ENCODE results near the gene SEC16A. TPM values are rescaled to one million over a fixed set of nuclear protein-coding genes. Genes with fewer than 3 reads are reported as not detected.

The SEC16A gene, protein sequence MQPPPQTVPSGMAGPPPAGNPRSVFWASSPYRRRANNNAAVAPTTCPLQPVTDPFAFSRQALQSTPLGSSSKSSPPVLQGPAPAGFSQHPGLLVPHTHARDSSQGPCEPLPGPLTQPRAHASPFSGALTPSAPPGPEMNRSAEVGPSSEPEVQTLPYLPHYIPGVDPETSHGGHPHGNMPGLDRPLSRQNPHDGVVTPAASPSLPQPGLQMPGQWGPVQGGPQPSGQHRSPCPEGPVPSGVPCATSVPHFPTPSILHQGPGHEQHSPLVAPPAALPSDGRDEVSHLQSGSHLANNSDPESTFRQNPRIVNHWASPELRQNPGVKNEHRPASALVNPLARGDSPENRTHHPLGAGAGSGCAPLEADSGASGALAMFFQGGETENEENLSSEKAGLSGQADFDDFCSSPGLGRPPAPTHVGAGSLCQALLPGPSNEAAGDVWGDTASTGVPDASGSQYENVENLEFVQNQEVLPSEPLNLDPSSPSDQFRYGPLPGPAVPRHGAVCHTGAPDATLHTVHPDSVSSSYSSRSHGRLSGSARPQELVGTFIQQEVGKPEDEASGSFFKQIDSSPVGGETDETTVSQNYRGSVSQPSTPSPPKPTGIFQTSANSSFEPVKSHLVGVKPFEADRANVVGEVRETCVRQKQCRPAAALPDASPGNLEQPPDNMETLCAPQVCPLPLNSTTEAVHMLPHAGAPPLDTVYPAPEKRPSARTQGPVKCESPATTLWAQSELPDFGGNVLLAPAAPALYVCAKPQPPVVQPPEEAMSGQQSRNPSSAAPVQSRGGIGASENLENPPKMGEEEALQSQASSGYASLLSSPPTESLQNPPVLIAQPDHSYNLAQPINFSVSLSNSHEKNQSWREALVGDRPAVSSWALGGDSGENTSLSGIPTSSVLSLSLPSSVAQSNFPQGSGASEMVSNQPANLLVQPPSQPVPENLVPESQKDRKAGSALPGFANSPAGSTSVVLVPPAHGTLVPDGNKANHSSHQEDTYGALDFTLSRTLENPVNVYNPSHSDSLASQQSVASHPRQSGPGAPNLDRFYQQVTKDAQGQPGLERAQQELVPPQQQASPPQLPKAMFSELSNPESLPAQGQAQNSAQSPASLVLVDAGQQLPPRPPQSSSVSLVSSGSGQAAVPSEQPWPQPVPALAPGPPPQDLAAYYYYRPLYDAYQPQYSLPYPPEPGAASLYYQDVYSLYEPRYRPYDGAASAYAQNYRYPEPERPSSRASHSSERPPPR (N-terminal part only)
- polyA plus RNA-seq (ENCODE audit: low read depth in 6 of 6) = 10 to 100 TPM; 10.3 to 35.2 (median 20.0) TPM

DNA sequence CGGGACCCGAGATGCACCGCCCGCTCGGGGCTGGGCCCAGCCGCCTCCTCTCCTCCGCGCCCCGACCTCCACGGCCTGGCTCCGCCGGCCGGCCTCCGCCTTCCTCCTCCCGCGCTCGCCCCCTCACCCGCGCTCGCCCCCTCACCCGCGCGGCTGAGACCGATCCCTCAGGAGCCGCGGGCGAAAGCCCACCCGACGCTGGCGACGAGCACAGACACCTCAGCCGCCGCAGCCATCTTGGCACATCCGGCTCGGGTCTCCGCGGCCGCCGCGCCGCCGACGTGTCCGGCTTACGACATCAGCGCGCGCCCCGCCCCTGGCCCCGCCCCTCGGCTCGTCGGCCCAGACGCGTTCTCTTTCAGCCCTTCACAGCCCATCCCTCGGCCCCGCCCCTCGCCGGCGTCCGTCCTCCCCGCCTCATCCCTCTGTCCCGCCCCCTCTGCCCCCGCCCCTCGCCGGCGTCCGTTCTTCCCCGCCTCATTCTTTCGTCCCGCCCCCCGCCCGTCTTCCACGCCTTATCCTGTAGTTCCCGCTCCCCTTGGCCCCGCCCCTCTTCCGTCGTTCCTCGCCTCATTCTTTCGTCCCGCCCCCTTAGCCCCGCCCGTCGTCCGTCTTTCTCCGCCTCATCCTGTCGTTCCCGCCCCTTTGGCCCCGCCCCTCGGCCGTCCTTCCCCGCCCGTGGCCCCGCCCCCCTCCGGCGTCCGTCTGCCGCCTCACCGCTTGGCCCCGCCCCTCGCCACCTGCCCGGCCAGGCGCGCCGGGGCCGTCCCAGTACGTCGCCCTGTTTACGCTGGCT is at the start of gene SEC16A:
Gene SEC16A, minus strand, starts transcription at position 248 of the 796 bp plus-strand sequence. CDS start 5,425 bp downstream, outside the sequence.
- H3K4me1 Mint-ChIP-seq = peaks cover 14 to 38% (median 36%) of the 10 kb centered on the region in 3 donors
- no peaks in the 10 kb centered on the region for H3K27me3 Mint-ChIP-seq
- peak within 1 kb of the TSS; percentile 98 to 100 (median 99) for H3K27ac Mint-ChIP-seq
- H3K9me3 Mint-ChIP-seq = no peaks in the 10 kb centered on the region
- H3K36me3 Mint-ChIP-seq = no peaks in the 10 kb centered on the region
- DNase-seq = peak; percentile 98
- H3K4me3 Mint-ChIP-seq = peak within 1 kb of the TSS; percentile 91 to 99 (median 96)
- peak; percentile 68 to 70 for ATAC-seq (ENCODE audit: low read depth in 2 of 2)

DNA sequence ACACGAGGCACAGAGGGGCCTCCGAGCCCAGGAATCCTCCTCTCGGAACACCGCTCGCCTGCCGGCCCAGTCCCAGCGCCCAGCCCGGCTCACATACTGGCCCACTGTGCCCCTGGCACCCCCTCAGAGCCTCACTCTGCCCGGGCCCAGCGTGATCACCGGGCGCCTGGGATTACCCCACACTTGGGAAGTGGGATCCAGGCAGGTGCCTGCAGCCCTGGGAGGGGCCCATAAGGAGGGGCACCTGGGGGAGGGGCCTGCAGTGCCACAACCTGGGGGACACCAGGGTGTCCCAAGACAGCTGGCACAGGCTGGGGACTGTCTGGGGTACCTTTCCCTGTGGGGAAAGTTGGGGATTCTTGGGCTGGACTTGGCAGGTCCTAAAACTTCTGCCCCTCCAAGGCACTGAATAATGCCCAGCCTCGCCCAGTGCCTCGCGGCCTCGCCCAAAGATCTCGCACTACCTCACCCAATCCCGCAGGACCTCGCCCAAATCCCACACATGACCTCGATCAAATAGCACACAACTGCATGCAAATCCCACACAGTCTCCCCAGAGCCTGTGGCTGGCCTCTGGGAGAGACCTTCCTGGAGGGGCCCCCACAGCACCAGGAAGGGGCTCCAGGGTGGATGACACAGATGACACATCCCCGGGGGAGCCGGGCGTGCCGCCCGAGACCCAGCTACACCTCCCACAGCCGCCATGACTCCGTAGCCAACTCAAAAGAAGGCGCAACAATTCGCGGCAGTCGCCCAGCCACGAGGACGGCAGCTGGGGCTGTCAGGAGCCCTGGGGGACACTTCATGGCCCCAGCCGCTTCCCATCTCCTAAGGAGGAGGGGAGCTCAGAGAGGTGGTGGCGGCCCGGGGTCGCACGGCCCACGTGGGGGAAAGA is 49.3 kb upstream of the SEC16A start:
- ATAC-seq (ENCODE audit: low read depth in 2 of 2) (no peak), DNase-seq (no peak)
- H3K36me3 Mint-ChIP-seq = no peaks in the 10 kb centered on the region
- peaks cover 0 to 5% (median 0%) of the 10 kb centered on the region in 3 donors for H3K27me3 Mint-ChIP-seq
- H3K27ac Mint-ChIP-seq = peak overlapping the region in 3 of 6 donors; percentile 40 to 59 (median 51)
- peak overlapping the region in 7 of 8 donors; percentile 65 to 89 (median 78) for H3K4me3 Mint-ChIP-seq
- no peaks in the 10 kb centered on the region for H3K9me3 Mint-ChIP-seq
- H3K4me1 Mint-ChIP-seq = peaks cover 38 to 54% (median 49%) of the 10 kb centered on the region in 3 donors

GRCh38 chr9:136531186-136531903 is 48.5 kb upstream of the SEC16A start:
- Mint-ChIP-seq H3K9me3 (no peaks in the 10 kb centered on the region), H3K27me3 (peaks cover 0 to 5% (median 0%) of the 10 kb centered on the region in 3 donors), H3K27ac (peak overlapping the region in 1 of 6 donors; percentile 62), H3K4me3 (peak overlapping the region in 7 of 8 donors; percentile 29 to 78 (median 60)), H3K4me1 (peaks cover 37 to 51% (median 46%) of the 10 kb centered on the region in 3 donors), H3K36me3 (no peaks in the 10 kb centered on the region)
- ATAC-seq (ENCODE audit: low read depth in 2 of 2) (no peak), DNase-seq (no peak)

DNA sequence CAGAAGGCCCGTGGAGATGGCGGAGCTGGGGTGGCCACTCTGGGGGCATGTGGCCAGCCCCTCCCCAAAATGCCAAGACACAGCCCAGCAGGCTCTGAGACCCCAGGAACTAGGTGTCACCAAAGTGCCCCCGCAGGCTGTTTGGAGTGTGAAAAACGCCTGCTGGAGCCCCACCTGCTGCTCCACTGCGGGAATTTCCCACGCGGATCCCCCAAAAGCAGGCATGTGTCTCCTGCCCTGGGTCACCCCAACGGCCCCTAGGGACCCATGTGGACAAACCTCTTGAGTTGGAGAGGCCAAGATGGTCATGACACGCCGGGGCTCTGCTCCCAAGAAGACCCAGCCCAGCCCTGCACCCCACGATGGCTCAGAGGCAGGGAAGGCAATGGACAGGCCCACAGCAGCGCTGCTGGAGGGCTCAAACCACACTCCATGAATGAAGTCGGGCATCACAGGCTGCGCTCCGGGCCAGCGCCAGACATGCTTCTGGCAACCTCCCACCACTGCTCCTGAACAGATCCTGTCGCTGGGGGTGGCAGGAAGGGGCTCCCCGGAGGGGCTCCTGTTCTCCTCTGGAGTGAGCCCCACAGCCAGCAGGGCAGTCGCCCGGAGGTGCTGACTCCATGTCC is 47.7 kb upstream of the SEC16A start:
- peak overlapping the region in 2 of 6 donors; percentile 42 to 62 for H3K27ac Mint-ChIP-seq
- no peak for ATAC-seq (ENCODE audit: low read depth in 2 of 2)
- H3K4me1 Mint-ChIP-seq = peaks cover 37 to 51% (median 44%) of the 10 kb centered on the region in 3 donors
- H3K27me3 Mint-ChIP-seq = peaks cover 0 to 5% (median 0%) of the 10 kb centered on the region in 3 donors
- H3K36me3 Mint-ChIP-seq = no peaks in the 10 kb centered on the region
- no peak for DNase-seq
- H3K9me3 Mint-ChIP-seq = no peaks in the 10 kb centered on the region
- peak overlapping the region; percentile 29 to 78 (median 60) for H3K4me3 Mint-ChIP-seq

DNA sequence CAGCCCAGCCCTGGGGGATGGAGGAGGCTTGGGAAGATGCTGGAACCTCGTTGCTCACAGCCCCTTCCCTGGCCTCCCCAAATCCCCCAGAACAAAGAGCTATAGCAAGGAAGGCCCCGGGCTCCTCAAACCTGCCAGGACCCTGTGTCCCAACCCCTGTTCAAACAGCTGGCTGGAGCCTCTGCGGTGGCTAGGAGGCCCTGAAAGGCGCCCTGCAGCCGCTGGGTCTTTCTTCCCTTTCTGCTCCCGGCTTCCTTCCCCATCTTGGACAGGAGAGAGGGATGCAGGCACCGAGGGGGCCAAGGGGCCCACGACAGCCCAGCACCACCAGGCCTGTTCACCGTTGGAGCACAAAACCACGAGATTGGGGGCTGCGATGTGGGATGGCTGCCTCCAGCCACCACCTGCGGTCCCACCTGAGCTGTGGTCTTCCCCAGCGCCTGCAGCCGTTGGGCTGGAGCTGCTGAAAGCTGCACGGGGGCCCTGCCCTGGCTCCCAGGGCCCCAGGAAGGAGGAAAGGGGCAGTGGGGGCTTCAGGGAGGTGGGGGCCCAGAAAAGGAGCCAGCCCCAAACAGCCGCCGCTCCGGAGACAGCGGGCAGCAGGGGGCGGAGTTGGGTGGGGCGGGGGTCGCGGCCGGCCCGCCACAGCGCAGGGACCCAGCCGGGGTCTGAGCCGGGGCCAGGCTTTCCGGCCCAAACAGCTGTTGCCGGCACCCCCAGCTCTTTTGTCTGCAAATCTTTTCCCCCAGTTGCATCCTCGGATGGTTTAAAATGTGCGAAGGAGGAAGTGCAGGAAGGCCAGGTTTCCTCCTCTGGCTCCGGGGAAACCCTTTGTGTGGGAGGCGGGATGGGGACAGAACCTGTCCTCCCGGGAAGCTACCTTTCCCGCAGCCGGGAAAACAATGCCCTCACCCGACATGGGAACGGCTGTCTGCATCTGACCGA is 46.9 kb upstream of the SEC16A start:
- ATAC-seq (ENCODE audit: low read depth in 2 of 2) (no peak), DNase-seq (no peak)
- Mint-ChIP-seq H3K4me3 (peak overlapping the region in 7 of 8 donors; percentile 15 to 78 (median 52)), H3K36me3 (no peaks in the 10 kb centered on the region), H3K9me3 (no peaks in the 10 kb centered on the region), H3K4me1 (peaks cover 37 to 51% (median 39%) of the 10 kb centered on the region in 3 donors), H3K27me3 (peaks cover 0 to 5% (median 0%) of the 10 kb centered on the region in 3 donors), H3K27ac (peak overlapping the region in 4 of 6 donors; percentile 23 to 69 (median 51))

DNA sequence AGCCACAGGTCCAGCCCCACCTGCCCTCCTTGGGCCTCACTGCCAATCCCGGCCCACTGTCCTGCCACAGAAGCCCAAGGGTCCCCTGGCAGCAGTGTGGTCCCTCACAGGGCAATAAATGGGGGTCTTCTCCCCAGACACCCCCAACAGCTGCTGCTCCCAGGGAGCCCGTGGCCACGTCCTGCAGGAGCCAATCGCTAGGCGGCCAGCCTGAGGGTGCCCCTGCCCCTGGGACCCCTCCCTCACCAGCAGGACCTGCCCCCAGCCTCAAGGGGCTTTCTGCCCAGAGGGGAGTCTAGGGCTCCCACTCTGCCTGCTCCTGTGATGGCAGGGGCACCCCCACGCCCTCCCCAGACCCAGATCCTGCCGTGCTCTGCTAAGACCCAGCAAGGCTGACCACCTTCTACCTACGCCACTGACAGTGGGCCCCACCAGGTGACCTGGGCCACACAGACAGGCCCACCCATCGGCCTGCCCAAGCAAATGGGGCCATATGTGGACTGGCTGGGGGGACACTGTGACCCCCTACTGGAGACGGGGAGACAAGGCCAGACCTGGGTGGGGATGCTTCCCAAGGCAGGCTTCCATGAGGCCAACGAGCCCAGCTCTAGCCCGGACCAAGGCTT is 46.0 kb upstream of the SEC16A start:
- ATAC-seq (ENCODE audit: low read depth in 2 of 2) (no peak), DNase-seq (no peak)
- H3K9me3 Mint-ChIP-seq = no peaks in the 10 kb centered on the region
- H3K27me3 Mint-ChIP-seq = peaks cover 0 to 5% (median 0%) of the 10 kb centered on the region in 3 donors
- peak overlapping the region in 1 of 6 donors; percentile 23 for H3K27ac Mint-ChIP-seq
- no peaks in the 10 kb centered on the region for H3K36me3 Mint-ChIP-seq
- peak overlapping the region in 1 of 8 donors; percentile 55 for H3K4me3 Mint-ChIP-seq
- H3K4me1 Mint-ChIP-seq = peaks cover 31 to 43% (median 32%) of the 10 kb centered on the region in 3 donors

DNA sequence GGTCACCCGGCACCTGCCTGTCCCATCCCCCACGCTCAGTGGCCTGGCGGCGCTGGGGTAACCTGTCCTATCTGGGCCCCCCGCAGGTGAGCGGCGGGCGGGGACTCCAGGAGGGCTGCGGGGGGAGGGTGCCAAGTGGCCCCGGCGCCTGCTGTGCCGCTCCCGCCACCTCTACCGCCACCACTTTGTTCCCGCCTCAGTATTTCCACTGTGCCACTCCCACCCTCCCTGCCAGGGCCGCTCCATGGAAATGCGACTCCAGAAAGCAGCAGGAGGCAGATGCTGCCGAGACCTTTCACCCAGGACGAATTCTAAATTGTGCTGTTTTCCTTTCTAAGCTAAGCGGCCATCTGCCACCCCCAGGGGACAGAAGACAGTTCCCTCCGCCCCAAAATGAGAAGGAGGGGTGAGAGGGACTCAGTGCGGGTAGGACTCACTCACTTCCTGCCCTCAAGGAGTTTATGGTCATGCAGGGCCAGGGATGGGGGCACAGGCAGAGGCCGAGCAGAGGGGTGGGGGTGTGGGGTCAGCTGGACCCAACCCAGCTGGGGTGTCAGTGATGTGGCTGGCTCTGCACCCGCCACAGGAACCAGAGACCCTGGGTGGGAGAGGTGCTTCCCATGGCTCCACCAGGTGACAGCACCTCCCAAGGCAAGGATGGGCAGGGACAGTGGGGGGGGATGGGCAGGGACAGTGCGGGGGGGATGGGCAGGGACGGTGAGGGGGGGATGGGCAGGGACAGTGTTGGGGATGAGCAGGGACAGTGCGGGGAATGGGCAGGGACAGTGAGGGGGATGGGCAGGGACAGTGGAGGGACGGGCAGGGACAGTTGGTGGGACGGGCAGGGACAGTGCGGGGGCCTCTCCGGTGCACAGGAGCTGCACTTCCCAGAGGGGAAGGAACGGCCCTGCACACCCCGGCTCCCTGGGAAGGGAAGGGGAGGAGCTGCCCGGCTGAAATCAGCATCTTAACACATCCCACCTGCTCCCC is 45.2 kb upstream of the SEC16A start:
- Mint-ChIP-seq H3K4me1 (peaks cover 24 to 35% (median 26%) of the 10 kb centered on the region in 3 donors), H3K36me3 (no peaks in the 10 kb centered on the region), H3K27me3 (peaks cover 0 to 5% (median 0%) of the 10 kb centered on the region in 3 donors), H3K9me3 (no peaks in the 10 kb centered on the region), H3K27ac (peak overlapping the region in 2 of 6 donors; percentile 63 to 84), H3K4me3 (peak overlapping the region in 1 of 8 donors; percentile 80)
- DNase-seq = no peak
- ATAC-seq (ENCODE audit: low read depth in 2 of 2) = no peak

GRCh38 chr9:136527131-136527530 is 44.3 kb upstream of the SEC16A start:
- no peaks in the 10 kb centered on the region for H3K36me3 Mint-ChIP-seq
- ATAC-seq (ENCODE audit: low read depth in 2 of 2) (no peak), DNase-seq (no peak)
- no peaks in the 10 kb centered on the region for H3K9me3 Mint-ChIP-seq
- no peak overlapping the region for H3K27ac Mint-ChIP-seq
- H3K4me3 Mint-ChIP-seq = no peak overlapping the region
- H3K4me1 Mint-ChIP-seq = peaks cover 17 to 26% (median 19%) of the 10 kb centered on the region in 3 donors
- H3K27me3 Mint-ChIP-seq = no peaks in the 10 kb centered on the region

Measured in naive B cell (primary cell).